WTC11 (cell line): ENCODE measurements around the gene MYOG.

Source experiments
- ATF1 ChIP-seq: sonication (generic); formaldehyde crosslinking; IDR thresholded peaks from 2 replicates; pipeline ENCODE4 v1.8.1; 2023; ENCODE audit warnings: mild to moderate bottlenecking, moderate library complexity, missing genetic modification reagents
- IRF2 ChIP-seq: sonication (generic); formaldehyde crosslinking; IDR thresholded peaks from 2 replicates; pipeline ENCODE4 v1.8.0; 2022; ENCODE audit warnings: low read depth, missing genetic modification reagents, borderline replicate concordance
- NFYB ChIP-seq: sonication (generic); formaldehyde crosslinking; conservative IDR thresholded peaks from 2 replicates; pipeline ENCODE4 v1.8.0; 2022; ENCODE audit warnings: low read depth, missing genetic modification reagents
- TP53 ChIP-seq: sonication (generic); formaldehyde crosslinking; IDR thresholded peaks from 2 replicates; pipeline ENCODE4 v1.8.1; 2023; ENCODE audit warnings: mild to moderate bottlenecking, missing genetic modification reagents
- TF ChIP-seq, protein P1 (sequence below): sonication (generic); formaldehyde crosslinking; conservative IDR thresholded peaks from 2 replicates; pipeline ENCODE4 v1.8.1; 2022; ENCODE audit warnings: mild to moderate bottlenecking, missing genetic modification reagents
- TF ChIP-seq, protein P2 (sequence below): fragments of 200-600 bp; IDR thresholded peaks from 2 replicates; pipeline ENCODE4 v1.8.0; 2022; ENCODE audit warnings: antibody characterized with exemption
- TF ChIP-seq, protein P3 (sequence below): sonication (generic); formaldehyde crosslinking; IDR thresholded peaks from 2 replicates; pipeline ENCODE4 v1.8.0; 2022; ENCODE audit warnings: mild to moderate bottlenecking, missing genetic modification reagents
- TF ChIP-seq, protein P4 (sequence below): sonication (generic); formaldehyde crosslinking; IDR thresholded peaks from 2 replicates; pipeline ENCODE4 v1.8.1; 2023; ENCODE audit warnings: mild to moderate bottlenecking, missing genetic modification reagents, moderate library complexity
- TF ChIP-seq, protein P5 (sequence below): sonication (generic); formaldehyde crosslinking; IDR thresholded peaks from 2 replicates; pipeline ENCODE4 v1.8.1; 2023; ENCODE audit warnings: mild to moderate bottlenecking, missing genetic modification reagents, borderline replicate concordance
- TF ChIP-seq, protein P6 (sequence below): sonication (generic); formaldehyde crosslinking; IDR thresholded peaks from 2 replicates; pipeline ENCODE4 v1.8.0; 2022; ENCODE audit warnings: mild to moderate bottlenecking, missing genetic modification reagents

DNA sequence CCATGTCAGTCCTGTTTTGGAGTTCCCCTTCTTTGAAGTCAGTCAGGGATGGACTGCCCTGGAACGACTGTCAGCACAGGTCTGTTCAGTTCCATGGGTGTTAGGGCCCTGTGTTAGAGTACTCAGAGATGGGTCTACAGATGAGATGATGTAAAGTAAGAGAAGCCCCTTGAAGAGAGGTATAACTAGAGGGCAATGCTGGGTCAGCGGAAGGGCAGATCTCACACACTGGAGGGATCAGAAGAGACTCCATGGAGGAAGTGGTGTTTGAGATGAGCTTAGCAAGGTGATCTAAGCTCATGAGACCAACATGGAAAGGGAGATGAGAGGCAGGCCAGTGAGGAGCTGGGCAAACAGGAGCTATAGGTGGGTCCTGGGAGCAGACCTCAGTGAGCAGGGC, 51.9 kb downstream of the MYOG start:
- TF ChIP-seq, protein P1, sequence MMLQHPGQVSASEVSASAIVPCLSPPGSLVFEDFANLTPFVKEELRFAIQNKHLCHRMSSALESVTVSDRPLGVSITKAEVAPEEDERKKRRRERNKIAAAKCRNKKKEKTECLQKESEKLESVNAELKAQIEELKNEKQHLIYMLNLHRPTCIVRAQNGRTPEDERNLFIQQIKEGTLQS (CRISPR knock-in tag), result no peak
- TF ChIP-seq, protein P2, sequence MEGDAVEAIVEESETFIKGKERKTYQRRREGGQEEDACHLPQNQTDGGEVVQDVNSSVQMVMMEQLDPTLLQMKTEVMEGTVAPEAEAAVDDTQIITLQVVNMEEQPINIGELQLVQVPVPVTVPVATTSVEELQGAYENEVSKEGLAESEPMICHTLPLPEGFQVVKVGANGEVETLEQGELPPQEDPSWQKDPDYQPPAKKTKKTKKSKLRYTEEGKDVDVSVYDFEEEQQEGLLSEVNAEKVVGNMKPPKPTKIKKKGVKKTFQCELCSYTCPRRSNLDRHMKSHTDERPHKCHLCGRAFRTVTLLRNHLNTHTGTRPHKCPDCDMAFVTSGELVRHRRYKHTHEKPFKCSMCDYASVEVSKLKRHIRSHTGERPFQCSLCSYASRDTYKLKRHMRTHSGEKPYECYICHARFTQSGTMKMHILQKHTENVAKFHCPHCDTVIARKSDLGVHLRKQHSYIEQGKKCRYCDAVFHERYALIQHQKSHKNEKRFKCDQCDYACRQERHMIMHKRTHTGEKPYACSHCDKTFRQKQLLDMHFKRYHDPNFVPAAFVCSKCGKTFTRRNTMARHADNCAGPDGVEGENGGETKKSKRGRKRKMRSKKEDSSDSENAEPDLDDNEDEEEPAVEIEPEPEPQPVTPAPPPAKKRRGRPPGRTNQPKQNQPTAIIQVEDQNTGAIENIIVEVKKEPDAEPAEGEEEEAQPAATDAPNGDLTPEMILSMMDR, result no peak
- TF ChIP-seq TP53 (CRISPR knock-in tag), result no peak
- TF ChIP-seq, protein P3, sequence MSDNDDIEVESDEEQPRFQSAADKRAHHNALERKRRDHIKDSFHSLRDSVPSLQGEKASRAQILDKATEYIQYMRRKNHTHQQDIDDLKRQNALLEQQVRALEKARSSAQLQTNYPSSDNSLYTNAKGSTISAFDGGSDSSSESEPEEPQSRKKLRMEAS (CRISPR knock-in tag), result no peak
- TF ChIP-seq, protein P4, sequence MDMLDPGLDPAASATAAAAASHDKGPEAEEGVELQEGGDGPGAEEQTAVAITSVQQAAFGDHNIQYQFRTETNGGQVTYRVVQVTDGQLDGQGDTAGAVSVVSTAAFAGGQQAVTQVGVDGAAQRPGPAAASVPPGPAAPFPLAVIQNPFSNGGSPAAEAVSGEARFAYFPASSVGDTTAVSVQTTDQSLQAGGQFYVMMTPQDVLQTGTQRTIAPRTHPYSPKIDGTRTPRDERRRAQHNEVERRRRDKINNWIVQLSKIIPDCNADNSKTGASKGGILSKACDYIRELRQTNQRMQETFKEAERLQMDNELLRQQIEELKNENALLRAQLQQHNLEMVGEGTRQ (CRISPR knock-in tag), result no peak
- TF ChIP-seq NFYB, result no peak
- no peak for TF ChIP-seq IRF2 (CRISPR knock-in tag)
- TF ChIP-seq ATF1 (CRISPR knock-in tag), result no peak
- TF ChIP-seq, protein P5, sequence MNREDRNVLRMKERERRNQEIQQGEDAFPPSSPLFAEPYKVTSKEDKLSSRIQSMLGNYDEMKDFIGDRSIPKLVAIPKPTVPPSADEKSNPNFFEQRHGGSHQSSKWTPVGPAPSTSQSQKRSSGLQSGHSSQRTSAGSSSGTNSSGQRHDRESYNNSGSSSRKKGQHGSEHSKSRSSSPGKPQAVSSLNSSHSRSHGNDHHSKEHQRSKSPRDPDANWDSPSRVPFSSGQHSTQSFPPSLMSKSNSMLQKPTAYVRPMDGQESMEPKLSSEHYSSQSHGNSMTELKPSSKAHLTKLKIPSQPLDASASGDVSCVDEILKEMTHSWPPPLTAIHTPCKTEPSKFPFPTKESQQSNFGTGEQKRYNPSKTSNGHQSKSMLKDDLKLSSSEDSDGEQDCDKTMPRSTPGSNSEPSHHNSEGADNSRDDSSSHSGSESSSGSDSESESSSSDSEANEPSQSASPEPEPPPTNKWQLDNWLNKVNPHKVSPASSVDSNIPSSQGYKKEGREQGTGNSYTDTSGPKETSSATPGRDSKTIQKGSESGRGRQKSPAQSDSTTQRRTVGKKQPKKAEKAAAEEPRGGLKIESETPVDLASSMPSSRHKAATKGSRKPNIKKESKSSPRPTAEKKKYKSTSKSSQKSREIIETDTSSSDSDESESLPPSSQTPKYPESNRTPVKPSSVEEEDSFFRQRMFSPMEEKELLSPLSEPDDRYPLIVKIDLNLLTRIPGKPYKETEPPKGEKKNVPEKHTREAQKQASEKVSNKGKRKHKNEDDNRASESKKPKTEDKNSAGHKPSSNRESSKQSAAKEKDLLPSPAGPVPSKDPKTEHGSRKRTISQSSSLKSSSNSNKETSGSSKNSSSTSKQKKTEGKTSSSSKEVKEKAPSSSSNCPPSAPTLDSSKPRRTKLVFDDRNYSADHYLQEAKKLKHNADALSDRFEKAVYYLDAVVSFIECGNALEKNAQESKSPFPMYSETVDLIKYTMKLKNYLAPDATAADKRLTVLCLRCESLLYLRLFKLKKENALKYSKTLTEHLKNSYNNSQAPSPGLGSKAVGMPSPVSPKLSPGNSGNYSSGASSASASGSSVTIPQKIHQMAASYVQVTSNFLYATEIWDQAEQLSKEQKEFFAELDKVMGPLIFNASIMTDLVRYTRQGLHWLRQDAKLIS, result no peak
- TF ChIP-seq, protein P6, sequence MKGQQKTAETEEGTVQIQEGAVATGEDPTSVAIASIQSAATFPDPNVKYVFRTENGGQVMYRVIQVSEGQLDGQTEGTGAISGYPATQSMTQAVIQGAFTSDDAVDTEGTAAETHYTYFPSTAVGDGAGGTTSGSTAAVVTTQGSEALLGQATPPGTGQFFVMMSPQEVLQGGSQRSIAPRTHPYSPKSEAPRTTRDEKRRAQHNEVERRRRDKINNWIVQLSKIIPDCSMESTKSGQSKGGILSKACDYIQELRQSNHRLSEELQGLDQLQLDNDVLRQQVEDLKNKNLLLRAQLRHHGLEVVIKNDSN (CRISPR knock-in tag), result no peak
